GM20000 (cell line): Measurements from ENCODE around the gene RHOJ.

Source experiments
- DNase-seq: peaks from one replicate; pipeline ENCODE4 v3.0.0; 2012; ENCODE audit warnings: low spot score
- TF ChIP-seq, protein P1 (sequence below): IDR thresholded peaks from 2 replicates; pipeline ENCODE4 v1.5.1; 2012; ENCODE audit warnings: mild to moderate bottlenecking, control low read depth; ENCODE audit errors: extremely low read depth, missing control alignments

RHOJ gene

DNA sequence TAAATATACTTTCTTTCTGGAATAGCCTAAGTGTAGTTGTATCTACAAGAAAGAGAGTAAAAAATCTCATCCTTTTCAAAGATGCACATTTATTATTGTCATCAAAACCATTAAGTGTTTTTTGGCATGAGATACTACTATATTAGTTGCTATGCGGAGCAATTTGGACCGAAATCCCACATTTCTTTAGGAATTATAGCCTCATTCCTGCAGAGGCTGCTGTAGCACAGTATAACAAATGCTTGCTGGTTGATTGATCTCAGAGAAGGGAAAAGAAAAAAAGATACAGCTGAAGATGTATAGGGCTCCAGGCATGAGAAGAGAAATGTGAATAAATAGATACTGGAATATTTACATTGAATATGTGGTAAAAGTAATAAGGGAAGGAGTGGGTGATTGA lies 36.0 kb downstream of the RHOJ start:
- TF ChIP-seq, protein P1, sequence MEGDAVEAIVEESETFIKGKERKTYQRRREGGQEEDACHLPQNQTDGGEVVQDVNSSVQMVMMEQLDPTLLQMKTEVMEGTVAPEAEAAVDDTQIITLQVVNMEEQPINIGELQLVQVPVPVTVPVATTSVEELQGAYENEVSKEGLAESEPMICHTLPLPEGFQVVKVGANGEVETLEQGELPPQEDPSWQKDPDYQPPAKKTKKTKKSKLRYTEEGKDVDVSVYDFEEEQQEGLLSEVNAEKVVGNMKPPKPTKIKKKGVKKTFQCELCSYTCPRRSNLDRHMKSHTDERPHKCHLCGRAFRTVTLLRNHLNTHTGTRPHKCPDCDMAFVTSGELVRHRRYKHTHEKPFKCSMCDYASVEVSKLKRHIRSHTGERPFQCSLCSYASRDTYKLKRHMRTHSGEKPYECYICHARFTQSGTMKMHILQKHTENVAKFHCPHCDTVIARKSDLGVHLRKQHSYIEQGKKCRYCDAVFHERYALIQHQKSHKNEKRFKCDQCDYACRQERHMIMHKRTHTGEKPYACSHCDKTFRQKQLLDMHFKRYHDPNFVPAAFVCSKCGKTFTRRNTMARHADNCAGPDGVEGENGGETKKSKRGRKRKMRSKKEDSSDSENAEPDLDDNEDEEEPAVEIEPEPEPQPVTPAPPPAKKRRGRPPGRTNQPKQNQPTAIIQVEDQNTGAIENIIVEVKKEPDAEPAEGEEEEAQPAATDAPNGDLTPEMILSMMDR: no peak
- DNase-seq: no peak

GRCh38 chr14:63241096-63241495 lies 36.9 kb downstream of the RHOJ start:
- TF ChIP-seq, protein P1: no peak
- no peak for DNase-seq

- no peak for DNase-seq
- TF ChIP-seq, protein P1: no peak
Measured at GRCh38 chr14:63243646-63244045, 39.4 kb downstream of the RHOJ start.

DNA sequence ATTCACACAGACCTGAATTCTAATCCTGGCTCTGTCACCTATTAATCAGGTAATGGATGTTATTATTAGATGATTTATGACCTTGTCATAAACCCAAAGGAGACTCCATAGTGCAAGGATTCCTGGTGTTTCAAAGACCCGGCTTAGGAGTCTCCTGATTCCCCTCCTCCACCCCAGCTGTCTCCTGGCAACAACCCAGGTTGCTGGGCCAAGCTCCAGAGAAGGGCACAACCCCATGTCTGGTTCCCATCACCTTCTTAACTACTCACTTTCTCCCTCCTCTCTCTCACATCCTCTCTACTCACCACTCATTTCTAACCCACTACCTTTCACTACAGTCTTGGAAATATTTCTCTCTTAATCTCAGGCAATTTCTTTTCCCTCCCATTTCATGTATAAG lies 41.6 kb downstream of the RHOJ start:
- TF ChIP-seq, protein P1: no peak
- DNase-seq: no peak

DNA sequence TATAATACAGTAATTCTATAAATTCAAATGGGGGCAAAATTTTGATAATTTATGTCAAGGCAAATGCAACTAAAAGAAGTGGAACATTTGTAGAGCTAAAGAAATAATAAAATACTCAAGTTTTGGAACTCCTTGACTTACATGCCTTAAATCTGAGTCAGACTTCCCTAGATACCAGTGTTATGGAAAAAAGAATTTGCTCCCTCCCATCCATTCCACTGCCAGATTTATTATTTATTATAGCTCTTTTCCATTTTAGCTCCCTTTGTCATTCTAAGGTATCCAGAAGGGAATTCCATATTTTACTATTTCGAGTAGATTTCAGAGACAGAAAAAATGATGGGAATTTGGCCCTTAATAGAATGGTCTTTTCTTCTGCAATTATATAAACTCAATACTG lies 44.0 kb downstream of the RHOJ start:
- DNase-seq: no peak
- TF ChIP-seq, protein P1: no peak

DNA sequence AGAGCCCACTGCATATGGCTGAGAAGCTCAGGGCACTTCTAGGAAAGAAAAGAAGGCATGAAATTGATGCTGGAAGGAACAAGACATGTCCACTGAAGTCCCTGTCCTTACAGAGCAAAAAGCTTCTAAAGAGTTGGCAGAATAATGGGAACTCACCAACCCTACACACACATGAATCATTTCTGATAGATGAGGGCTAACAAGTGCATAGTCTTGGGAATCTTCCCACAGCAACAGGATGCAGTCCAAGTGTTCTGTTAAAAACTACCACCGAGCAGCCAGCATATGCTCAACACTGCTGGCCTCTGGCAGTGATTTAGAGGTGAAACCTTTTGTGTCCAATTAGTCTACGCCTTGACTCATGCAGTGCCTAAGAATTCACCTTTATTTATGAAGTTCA lies 44.8 kb downstream of the RHOJ start:
- TF ChIP-seq, protein P1: no peak
- DNase-seq: no peak

GRCh38 chr14:63257299-63257698 lies 53.1 kb downstream of the RHOJ start:
- no peak for DNase-seq
- TF ChIP-seq, protein P1: no peak
